RCC 7860 (cell line): ENCODE measurements around the gene CCDC107.
A peak's percentile ranks its signal among the peaks of the same experiment; 100 is the strongest.
"Not testable (repeated sequence)": the region's sequence is repeated elsewhere in the genome, so short reads cannot be mapped to it uniquely, and the experiment has no call there.

Experiments used
- DNase-seq: peaks from one replicate; pipeline ENCODE4 v3.0.0-alpha.2; 2015; ENCODE audit warnings: low spot score
- FAIRE-seq: peaks from 2 replicates; lab custom pipeline; 2012; peaks lifted over from hg19 to GRCh38; lab: Jason Lieb, UNC

CCDC107 gene, protein sequence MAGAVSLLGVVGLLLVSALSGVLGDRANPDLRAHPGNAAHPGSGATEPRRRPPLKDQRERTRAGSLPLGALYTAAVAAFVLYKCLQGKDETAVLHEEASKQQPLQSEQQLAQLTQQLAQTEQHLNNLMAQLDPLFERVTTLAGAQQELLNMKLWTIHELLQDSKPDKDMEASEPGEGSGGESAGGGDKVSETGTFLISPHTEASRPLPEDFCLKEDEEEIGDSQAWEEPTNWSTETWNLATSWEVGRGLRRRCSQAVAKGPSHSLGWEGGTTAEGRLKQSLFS

DNA sequence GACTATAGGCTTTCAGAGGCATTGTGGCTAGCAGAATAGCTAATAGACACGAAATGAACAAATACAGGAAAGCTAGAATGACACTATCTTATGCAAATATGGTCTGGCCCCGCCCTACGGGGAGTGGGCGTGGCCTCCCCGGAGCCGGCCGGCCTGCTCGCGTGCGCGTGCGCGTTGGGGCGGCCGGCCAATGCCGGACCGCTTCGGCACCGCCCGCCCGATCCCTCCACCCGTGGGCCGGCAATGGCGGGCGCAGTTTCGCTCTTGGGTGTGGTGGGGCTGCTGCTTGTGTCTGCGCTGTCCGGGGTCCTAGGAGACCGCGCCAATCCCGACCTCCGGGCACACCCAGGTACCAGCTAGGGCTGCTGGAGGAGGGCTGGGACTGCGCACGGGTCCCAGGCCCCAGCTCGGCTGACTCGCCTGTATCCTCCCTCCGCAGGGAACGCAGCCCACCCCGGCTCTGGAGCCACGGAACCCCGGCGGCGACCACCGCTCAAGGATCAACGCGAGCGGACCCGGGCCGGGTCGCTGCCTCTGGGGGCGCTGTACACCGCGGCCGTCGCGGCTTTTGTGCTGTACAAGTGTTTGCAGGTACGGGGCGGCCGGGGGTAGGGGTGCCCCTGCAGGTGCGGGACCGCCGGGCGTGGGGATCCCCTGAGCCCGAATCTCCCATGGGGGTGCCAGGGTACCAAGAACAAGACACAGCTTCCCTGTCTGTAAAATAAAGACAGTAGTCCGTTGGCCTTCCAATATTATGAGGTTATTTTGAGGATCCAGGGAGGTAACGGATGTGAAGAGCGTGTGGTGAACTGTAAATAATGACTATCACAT, at the start of gene CCDC107:
CCDC107 (plus strand) TSS at position 156 of the 831 bp plus-strand sequence; CDS start at position 244, 88 bp downstream.
- DNase-seq (peak; percentile 29), FAIRE-seq (no peak)

DNA sequence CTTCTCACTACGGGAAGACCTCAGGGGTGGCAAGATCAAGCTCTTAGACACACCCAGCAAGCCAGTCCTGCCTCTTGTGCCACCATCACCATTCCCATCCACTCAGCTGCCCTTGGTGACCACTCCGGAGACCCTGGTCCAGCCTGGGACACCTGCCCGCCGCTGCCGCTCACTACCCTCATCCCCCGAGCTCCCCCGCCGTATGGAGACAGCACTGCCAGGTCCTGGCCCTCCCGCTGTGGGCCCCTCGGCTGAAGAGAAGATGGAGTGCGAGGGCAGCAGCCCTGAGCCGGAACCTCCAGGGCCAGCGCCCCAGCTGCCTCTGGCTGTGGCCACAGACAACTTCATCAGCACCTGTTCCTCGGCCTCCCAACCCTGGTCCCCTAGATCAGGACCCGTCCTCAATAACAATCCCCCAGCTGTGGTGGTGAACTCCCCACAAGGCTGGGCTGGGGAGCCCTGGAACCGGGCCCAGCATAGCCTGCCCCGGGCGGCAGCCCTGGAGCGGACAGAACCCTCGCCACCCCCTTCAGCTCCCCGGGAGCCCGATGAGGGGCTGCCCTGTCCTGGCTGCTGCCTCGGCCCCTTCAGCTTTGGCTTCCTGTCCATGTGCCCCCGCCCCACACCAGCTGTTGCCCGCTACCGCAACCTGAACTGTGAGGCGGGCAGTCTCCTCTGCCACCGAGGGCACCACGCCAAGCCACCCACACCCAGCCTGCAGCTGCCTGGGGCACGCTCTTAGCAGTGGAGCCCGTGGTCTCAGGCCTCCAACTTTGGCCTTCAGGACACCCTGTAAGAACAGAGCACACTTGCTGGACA, 48.9 kb upstream of the CCDC107 start:
- no peak for DNase-seq
- no peak for FAIRE-seq

DNA sequence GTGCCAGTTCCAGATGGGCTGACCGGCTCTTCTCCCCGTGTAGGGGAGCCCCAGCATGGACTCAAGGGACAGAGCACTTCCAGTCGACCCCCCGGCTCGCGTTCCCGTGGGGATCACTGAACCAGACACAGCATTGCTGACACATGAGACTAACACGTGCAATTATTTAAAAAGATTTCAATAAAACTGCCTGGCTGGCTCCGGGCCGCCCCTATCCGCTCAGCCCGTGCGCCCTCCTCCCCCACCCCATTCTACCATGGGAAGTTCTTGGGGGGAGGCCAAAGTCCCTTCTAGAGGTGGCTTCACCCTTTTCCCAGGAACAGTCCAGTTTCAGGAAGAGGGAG, 48.3 kb upstream of the CCDC107 start:
- DNase-seq (no peak), FAIRE-seq (no peak)

DNA sequence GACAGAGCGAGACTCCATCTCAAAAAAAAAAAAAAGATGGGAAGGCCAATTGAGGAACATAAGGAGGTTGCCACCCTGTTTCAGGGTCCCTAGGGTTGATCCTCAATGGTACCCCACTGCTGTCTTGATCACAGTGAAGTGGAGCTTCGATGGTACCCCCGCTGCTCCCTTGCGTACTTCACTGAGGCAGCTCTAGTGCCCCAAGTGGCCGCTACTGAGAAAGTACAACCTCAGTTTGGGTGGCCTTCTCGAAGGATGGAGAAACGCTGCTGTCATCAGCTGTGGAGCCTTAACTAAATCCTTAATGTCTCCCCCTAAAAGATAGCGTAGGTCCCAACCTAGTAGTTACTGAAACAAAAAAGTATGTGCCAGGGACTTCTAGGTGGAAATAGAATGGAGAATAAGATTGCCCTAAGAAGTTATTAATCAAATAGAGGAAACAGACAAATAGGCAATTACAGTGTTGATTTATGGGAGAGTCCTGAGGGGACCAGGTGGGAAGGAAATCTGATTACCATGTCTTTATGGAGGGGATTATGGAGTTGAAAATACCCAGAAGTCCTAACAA, 46.8 kb upstream of the CCDC107 start:
- no peak for FAIRE-seq
- DNase-seq, result no peak

DNA sequence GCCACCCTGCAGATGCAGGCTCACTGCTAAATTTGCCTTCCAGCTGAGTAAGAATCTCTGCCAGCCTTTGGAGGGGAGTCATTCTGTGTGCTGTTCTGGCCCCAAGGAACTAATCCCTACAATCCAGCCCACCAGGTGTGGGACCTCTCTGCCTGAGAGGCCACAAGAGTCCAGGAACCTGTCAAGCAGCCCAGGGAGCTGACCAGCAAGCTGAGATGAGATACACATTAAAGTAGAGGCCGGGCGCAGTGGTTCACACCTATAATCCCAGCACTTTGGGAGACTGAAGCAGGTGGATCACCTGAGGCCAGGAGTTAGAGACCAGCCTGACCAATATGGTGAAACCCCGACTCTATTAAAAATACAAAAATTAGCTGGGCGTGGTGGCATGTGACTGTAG, 46.0 kb upstream of the CCDC107 start:
- DNase-seq, FAIRE-seq: not testable (repeated sequence)

DNA sequence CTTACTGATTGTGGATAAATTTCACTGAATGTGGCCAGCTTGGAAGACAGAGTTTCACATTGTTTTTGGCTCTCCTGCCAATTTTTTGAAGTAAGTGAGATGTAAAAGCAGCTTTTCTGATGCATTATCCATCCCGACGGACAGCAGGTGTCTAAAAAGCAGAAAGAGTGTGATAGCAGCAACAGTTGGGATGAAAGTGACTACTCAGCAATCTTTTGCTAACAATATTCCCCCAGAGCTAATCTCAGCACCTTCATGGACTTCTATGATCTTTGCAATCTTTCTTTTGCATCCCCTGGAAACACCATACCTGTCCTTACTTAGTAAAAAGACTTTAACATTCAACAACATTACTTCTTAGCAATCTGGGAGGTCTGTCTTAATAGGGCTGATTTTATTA, 45.2 kb upstream of the CCDC107 start:
- FAIRE-seq, result no peak

DNA sequence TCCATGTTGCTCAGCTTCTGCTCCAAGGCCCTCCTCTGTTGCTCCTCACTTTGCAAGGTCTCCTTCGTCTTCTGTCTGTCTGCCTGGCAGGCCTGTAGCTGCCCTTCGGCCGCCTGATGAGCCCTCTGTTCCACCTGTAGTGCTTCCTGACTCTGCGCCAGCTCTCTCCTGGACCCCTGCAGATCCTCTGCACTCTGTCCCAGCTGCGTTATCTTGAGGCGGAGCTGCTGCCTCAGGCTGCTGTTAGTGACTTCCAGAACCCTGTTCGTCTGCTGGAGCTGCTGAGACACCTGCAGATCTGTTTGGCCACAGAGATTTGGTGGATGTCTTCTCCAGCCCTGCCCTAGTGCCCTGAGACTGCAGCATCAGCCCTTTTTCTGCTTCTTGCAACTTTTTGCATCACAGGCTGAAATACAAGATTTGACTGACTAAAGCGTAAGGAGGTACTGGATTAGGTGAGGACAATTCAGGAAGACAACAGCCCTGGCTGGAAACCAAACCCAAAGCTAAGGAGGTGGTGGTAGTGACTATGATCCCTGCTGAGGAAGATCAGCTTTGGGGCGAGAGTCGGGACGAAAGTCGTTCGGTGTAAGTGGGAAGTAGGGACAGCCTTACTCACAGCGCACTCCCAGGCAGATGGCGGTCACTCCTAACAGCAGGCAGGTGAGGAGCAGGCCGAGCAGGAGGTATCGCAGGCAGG, 42.0 kb upstream of the CCDC107 start:
- no peak for FAIRE-seq

More for the DNA sequence above, 45.2 kb upstream of the CCDC107 start:
- DNase-seq, result no peak

DNA sequence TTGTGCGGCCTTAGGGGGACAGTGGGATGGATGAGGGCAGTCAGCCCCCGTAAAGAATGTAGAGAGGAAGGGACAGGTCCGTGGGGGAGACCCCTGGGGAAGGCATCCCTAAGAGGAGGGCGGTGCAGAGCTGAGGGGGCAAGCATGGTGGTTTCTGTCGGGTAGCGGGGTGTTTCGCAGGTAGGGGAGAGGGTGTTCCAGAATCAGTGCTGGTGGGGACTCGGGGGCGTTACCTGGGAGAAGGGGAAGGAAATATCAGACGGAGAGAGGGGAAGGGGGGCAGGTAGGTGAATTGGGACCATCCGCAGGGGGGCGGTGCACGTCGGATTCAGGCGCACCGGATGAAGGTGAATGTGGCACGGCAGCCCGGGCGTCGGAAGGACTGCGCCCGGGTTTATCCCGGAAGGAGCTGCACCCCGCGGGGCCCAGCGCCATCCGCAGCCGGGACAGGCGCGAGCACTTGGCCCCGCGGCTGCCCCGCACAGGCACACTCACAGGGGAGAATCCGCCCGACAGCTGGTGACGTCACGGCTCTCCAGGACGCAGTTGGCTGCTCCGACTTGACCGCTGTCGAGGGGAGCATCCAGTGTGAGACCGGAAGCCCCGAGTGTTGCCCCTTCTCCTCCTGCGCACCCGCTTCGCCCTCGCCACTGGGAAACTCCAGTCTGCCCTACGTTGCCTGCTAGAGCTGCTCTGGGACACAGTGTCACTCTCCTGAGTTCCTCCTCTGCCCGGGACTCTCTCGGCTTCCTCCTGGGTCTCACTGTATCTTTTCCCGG, 41.2 kb upstream of the CCDC107 start:
- DNase-seq (no peak), FAIRE-seq (no peak)

More for the DNA sequence above, 42.0 kb upstream of the CCDC107 start:
- no peak for DNase-seq

DNA sequence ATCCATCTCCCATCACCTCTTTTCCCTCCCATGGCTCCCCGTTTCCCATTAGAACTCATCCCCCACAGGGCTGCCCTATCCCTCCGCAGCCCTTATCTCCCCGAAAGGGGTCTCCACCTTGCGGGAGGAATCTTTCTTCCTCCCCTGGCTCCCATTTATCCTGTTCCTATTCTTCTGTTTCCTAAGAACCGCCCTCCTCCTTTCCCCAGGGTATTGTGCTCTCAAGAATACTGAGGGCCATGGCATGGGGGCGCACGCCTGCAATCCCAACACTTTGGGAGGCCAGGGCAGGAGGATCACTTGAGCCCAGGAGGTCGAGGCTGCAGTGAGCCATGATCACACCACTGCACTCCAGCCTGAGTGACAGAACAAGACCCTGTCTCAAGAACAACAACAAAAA, 40.5 kb upstream of the CCDC107 start:
- DNase-seq (no peak), FAIRE-seq (no peak)

DNA sequence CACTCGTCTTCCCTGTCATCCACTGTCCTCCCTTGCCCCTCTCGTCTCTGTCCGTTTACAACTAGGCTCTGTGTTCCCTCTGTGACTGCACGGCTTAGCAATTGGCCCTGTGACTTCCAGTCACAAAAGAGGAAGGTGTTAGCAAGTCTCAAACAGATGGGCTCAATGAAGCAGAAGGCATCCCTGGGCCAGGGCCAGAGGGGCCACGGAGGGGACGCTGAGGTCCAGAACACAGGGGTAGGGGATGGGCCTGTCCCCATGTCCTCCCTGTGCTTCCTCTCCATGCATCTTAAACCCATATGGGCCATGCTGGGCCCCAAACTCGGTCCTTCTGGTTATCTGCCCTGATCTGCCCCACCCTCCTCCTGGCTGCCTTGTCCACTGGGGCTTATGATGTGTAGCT, 39.8 kb upstream of the CCDC107 start, which contains the start of gene CD72:
CD72 (minus strand) TSS at position 89 of the 403 bp plus-strand sequence. CDS start 110 bp downstream, outside the sequence.
- FAIRE-seq (no peak), DNase-seq (no peak)

DNA sequence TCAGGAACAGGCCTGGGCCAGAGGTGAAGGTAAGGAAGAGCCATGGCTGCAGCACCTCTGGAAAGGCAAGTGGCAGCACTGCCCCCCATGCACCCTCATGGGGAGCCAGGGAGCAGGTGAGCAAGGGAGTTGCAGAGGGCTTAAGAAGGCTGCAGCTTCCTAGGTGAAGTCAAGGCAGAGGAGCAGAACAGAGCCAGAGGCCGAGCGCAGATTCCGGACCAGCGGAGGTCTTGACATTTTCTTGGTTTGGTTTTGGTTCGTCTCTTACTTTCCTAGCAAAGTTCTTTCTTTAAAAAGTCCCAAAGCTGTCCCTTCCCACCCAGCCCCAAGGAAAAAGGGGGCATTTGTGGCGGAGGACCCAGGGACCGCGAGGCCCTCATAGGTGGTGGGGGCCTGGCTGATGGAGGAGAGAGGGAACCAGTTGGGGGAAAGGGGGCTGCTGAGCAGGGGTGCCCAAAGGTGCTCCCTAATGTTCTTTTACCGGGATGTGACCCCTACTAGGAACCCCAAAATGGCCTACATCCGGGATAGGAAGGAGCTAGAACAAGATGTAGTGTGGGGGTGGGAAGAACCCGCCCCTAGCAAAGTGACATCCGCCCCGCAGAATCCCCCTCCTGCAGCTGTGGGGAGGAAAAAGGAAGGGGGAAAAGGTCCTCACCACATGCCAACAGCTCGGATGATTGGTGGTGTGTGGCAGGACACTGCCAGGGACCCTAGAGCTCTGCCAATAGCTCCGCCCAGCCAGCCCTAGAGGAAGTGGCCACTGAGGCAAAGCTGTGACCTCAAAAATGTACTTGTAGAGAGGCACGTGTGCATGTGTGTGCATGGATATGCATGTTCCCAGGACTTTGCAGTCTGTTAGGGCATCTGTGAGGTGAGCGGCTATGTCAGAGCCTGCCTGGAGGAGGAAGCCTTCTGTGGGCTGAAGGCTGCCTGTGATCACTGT, 39.0 kb upstream of the CCDC107 start:
- FAIRE-seq, result no peak
- DNase-seq, result no peak

DNA sequence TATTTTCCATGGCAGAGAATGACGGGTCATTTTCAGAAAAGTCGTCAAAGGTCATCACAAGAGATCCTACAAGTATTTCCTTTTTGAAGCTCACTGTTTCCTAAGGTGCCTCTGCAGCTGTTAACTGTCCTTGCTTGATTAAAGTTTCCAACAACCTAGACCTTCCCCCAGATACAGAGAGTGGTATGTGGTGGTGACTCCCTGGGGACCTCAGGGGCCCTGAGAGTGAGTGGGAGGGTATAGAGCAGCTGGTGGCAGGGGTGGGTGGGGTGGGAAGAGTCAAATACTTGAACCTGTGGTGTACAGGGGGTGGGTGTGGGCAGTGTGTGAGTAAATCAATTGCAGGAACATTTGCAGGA, 38.3 kb upstream of the CCDC107 start:
- FAIRE-seq (no peak), DNase-seq (no peak)

DNA sequence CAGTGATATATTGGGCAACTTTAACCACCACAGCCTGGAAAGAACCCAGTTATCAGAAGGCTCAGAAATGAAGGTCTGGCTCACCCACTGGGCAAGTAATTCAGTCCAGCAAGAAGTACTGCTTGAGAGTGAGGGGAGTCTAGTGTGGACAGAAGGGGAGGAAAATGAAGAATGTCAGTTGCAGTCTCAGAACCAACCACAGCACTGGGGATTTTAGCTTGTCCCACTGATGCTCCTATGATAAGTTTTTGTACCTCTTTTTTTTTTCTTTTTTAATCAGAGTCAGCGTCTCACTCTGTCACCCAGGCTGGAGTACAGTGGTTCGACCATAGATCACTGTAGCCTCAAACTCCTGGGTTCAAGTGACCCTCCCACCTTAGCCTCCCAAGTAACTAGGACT, 30.5 kb upstream of the CCDC107 start:
- no peak for FAIRE-seq
- no peak for DNase-seq

DNA sequence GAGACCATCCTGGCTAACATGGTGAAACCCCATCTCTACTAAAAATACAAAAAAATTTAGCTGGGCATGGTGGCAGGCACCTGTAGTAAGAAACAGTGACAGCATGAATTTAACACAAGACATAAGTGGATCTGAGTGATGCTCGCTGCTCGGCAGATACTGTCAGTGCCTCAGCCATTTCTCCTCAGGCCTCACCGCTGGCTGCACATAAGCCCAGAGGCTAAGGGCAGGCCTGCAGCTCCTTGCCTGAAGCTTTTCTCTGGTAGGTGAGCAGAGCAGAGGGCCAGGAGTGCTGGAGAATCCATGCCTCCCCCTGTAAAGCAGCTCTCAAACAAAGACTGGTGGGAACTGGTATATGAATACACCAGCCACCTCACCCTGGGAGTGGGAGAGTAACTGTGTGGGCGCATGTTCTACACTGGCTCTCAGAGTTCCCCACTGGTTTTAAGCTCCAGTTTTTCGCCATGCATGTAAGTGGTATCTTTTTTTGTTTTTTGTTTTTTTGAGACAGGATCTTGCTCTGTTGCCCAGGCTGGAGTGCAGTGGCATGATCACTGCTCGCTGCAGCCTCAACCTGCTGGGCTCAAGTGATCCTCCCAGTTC, 29.6 kb upstream of the CCDC107 start:
- FAIRE-seq (no peak), DNase-seq (no peak)

DNA sequence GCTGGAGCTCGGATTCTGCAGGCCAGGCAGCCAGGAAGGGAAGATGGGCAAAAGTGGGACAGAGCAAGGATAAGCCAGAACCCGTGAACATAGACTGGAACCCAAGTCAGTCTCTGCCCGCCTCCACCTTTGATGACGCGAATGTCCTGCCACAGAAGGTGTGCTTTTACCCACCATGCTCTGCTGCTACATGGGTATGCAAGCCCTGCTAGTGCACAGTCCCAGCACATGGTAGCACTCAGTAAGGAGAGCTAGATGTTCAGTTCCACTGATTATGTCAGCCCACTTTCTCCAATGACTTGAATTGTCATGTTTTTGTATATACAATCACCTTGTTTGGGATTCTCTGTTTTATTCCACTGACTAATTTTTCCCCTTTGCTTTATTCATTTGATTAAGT, 28.5 kb upstream of the CCDC107 start:
- no peak for FAIRE-seq
- DNase-seq, result no peak

DNA sequence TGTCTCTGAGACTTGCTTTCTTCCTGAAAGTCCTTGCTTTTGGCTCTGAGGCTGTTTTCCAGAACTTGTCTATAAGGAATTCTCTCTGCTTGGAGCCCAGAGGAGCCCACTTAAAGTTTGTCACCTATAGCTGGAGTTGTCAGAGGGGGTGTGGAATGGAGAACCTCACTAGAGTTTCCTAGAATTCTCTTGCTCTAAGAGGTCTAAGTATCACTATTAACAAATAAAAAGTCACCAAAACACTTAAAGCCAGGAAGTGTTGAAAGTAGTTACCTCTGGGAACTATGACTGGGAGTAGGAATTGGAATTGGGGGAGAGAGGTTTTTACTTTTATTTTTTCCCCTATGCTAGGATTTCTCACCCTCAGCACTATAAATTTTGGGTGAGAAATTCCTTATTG, 22.4 kb upstream of the CCDC107 start:
- DNase-seq, result no peak
- FAIRE-seq, result no peak

DNA sequence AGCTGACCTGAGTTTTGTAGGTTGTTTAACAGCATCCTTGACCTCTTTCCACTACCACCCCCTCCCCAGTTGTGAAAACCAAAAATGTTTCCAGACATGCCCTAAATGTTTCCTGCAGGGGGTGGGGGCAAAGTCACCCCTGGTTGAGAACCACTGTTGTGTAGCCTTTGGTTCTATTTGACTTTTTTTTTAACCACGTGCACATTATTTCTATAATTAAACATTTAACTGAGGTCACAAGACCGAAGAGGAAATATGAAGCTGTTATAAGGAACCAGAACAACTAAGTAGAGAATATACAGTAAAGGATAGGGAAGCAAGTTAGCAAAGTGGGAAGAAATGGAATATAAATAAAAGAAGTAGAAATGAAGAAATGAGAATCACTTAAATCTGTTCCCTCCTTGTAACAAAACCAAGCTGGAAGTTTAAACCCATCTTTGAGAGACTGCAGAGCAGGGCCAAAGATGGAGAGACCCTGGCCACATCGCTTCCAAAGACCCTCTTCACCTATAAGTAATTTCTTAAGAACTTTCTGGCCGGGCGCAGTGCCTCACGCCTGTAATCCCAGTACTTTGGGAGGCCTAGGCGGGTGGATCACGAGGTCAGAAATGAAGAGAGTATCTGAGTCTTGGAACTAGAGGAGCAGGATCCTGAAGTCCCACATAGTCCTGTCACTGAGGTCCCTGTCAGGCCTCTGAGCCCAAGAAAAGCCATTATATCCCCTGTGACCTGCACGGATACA, 21.8 kb upstream of the CCDC107 start:
- DNase-seq, result no peak
- FAIRE-seq, result no peak

DNA sequence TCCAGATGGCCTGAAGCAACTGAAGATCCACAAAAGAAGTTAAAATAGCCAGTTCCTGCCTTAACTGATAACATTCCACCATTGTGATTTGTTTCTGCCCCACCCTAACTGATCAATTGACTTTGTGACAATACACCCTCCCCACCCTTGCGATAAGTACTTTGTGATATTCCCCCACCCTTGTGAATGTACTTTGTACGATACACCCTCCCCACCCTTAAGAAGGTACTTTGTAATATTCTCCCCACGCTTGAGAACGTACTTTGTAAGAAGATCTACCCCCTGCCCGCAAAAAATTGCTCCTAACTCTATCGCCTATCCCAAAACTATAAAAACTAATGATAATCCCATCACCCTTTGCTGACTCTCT, 21.2 kb upstream of the CCDC107 start:
- not testable (repeated sequence) for FAIRE-seq, DNase-seq
